Endometrial microvascular endothelial cells (primary cell): ENCODE data around the gene PBRM1. TPM values are rescaled to one million over a fixed set of nuclear protein-coding genes. Genes with fewer than 3 reads are reported as not detected.

Experiments
- in situ Hi-C: cut with HindIII; loops from 2 replicates; pipeline ENCODE4 v1.10.0; 2017; ENCODE audit warnings: low sequenced_read_pairs, low pct_unique_long_range_greater_than_20kb; ENCODE audit errors: inconsistent ontology term
- total RNA-seq: library from RNA; depleted of rRNA; stranded (reverse); fragments of >200 nt; gene quantifications from one replicate; pipeline ENCODE4 v1.2.3, GENCODE V29; 2015; ENCODE audit errors: inconsistent ontology term

PBRM1 gene
- total RNA-seq, 1 donor from 2014 or later: 50.3 TPM

- in situ Hi-C loops: no loop called here
Measured at GRCh38 chr3:52705688-52706686, 20.3 kb upstream of the PBRM1 start, which contains the start of the genes GLT8D1 and SPCS1. GLT8D1 (minus strand) TSS chr3:52705791; CDS start chr3:52700460, 5,331 bp downstream. SPCS1 (plus strand) TSS chr3:52706106; CDS start chr3:52706247, 141 bp downstream.

DNA sequence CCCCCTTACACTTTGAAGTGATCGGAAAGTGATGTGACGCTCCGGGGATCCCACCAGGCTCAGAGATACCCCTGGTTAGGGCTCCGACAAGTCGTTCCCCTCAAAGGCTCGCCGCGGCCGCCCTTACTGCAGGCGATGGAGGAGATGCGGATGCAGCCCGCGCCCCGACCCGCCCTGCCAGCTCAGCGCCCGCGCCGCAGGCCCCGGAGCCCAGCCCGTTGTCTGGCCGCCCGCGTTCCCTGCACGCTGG lies 19.6 kb upstream of the PBRM1 start:
- in situ Hi-C loops: no loop called here

DNA sequence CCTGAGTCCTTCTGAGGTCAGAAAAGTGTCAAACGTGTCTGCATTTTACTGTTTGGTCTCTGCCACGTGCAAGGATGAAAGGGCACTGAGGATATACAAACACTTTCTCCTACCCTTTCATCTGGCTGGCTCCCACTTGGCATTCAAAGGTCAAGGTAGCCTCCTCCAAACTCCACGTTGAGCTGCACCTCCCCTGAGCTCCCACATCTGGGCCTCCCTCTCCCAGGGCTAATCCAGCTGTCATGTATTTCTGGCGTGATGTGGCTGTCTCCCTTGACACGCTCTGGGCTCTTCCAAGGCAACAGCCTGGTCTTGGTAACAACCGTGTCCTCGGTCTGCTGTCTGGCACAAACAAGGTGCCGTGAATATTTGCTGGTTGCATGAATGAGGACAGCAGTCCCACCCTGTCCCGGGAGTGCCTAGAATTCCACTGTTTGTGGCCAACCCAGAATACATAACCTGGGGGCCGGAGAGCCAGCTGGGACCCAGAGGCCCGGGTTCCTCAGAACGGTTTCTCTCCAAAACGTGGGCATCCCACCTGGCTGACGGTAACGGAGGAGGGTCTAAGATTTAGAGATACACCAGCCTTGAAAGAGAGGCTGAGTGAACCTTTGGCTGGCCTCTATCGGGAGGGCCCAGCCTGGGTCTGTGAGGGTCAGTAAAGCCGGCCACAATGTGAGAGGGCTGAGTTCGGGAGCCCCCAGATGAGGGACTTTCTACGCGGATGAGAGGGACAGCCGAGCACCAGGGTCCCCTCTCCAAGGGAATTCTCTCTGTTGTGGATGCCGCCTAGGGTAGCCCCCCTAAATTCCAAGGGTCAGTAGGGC lies 19.1 kb upstream of the PBRM1 start:
- in situ Hi-C loops: no loop called here

- in situ Hi-C loops: no loop called here
Measured at GRCh38 chr3:52703341-52703740, 17.6 kb upstream of the PBRM1 start.

DNA sequence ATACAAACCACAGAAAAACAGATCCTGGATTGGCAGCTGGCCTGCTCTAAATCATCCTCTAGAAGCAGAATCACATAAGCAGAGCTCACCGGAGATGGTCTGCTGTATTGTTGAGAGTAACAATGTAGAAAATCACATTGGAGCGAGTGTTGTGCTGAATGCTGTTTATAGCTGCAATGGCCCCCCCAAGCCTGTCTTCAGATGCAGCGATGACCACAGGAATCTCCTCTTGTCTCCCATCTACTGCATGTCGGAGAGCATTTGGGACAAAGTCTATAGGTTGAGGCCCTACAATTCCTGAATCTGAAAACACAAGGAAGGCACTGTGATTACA lies 11.9 kb upstream of the PBRM1 start:
- in situ Hi-C loops: no loop called here

- in situ Hi-C loops: no loop called here
Measured at GRCh38 chr3:52696830-52697631, 11.3 kb upstream of the PBRM1 start.

GRCh38 chr3:52695798-52696671 lies 10.3 kb upstream of the PBRM1 start:
- in situ Hi-C loops: no loop called here

DNA sequence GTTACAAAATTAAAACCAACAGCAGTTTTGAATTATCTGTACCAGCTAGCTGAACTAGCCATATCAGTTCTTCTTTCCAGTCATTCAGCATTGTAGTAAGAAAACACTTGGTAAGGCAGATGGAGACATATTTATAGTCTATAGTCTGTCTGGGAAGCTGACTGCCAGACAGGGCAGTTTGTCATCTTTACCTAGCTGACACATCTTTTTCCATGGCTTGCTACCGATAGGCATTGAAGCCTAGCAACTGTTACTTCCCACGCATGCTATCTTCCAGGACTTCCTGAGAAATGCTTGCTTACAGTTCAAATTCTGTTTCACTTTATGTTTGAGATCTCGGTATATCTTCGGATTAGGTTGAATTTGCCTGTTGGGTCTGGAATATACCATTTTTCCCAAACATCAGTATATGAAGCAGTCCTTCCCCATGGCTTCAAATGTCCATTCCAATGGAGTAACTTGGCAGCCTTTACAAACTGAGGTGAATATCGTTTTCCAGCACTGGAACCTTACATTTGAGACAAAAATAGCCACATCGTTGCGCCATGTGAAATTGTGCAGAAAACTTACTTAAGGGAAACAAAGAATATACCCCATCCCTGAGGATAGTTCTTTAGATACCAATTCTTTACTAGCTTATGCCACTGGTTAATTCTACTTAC lies 8.9 kb upstream of the PBRM1 start:
- in situ Hi-C loops: no loop called here

- in situ Hi-C loops: no loop called here
Measured at GRCh38 chr3:52693071-52693470, 7.4 kb upstream of the PBRM1 start.

DNA sequence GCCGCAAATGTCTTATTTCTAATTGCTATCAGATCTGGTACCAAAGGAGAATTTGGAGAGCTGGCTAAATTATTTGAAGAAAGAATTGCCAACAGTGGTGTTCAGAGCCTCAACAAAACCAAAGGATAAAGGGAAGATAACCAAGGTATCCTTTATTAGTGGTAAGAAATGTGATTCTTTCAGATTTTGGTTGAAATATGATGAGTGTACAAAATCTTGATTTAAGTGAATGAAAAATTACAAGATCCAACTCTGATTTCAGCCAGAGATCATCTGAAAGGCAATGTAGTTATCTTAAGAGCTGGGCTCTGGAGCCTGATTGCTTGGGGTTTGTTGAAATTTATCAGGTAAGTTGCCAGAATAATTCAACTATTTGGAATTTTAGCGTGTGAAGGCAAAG lies 4.8 kb upstream of the PBRM1 start:
- in situ Hi-C loops: no loop called here

DNA sequence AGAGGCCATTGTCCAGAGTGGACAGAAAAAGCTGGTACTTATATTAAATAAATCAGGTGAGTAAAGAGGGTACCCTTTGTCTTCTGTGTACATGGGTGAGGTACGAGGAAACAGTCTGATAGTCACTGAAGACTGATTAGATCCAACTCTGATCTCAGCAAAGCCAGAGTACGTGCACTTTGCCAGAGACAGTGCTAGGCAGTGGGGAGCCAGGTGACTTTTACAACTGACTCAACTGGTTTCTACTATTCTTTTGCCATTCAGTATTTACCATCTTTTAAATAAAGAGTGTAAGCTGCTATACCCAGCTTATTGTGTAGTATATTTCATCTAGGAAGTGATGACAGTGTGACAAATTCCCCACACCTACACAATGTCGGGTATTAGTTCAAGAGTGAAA lies 3.4 kb upstream of the PBRM1 start:
- in situ Hi-C loops: no loop called here

DNA sequence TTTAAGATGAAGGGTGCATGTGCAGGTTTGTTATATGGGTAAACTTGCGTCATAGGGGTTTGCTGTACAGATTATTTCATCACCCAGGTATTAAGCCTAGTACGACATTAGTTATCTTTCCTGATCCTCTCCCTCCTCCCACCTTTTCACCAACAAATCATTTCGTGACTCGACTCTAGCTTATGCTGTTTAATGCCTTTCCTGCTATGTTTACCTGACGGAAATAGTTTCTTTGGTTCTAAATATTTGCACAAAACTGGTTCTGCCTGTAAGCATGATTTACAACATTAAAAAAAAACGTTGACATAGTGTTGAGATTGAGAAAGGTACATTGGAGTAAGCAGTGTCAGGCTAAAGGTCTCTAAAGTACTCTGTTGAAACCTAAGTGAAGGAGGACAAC lies 2.6 kb upstream of the PBRM1 start:
- in situ Hi-C loops: no loop called here

- in situ Hi-C loops: no loop called here
Measured at GRCh38 chr3:52685285-52685708, 416 bp downstream of the PBRM1 start.

DNA sequence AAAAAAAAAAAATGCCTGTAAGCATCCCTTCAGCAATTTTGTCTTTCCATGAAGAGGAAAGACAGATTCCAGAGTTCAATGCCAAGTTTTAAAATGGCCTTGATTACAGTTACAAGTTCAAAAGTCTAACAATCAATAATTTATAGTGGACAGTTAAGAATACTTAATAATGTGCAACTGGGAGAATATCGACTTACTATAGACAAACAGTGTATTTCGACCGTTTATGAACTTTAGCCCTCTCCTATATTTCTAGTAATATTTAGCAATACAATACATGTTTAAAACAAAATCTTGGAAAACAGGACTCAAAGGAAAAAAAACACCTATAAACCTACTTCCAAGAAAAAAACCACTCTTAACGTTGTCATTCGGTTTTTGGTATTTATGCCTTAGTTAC lies 1.5 kb downstream of the PBRM1 start:
- in situ Hi-C loops: no loop called here

- in situ Hi-C loops: no loop called here
Measured at GRCh38 chr3:52683611-52684010, 2.1 kb downstream of the PBRM1 start.

DNA sequence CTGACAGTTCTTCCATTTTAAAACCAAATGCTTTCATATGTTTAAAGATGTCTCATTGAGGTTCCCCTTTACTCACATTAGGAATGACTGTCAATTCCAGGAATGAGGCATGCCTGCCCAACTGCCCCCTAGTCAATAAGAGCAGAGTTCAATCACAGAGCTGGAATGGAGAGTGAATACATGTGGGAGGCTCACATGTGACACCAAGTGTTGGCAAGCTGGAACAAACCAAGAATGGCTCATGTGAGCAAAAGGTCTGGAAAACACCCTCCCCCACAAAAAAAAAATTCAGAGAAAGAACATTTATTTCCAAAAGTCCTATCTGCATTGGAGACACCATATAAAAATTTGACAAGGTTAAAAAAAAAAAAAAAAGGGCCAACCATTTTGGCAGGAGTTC lies 3.7 kb downstream of the PBRM1 start:
- in situ Hi-C loops: no loop called here

GRCh38 chr3:52681596-52681995 lies 4.1 kb downstream of the PBRM1 start:
- in situ Hi-C loops: no loop called here

DNA sequence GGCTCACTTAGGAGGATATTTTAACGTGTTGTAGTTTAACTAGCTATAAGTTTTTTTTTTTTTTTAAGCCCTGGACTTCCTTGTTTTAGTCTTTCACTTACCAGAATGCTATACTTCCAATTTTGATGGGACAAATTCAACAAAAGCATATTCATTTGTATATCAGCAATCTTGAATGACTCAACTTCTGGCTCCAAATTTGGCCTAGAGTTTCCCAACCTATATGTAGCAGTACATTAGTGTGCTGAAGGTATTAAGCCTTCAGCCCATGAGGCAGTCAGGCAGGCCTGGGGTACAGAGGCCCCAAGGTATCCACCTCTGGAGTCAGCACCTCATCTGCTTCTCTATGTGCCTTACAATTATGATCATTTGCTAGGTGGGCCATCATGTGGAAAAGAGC lies 5.9 kb downstream of the PBRM1 start:
- in situ Hi-C loops: no loop called here
